SK-N-SH treated with all-trans-retinoic acid at 6 μM for 48 hours (cell line): ENCODE data around the gene POC1A.

ENCODE experiments used
- ATAC-seq: fragments of 200-7000 bp; cut with Tn5 transposase; 3 replicates; pipeline ENCODE4 v1.9.1; 2020; ENCODE audit warnings: mild to moderate bottlenecking, moderate library complexity
- ARNTL ChIP-seq: fragments of 450-650 bp; formaldehyde crosslinking; IDR thresholded peaks from 2 replicates; pipeline ENCODE4 v1.5.0; 2020; ENCODE audit warnings: low read depth, mild to moderate bottlenecking, moderate library complexity, borderline replicate concordance
- BACH2 ChIP-seq: fragments of 250-450 bp; sonication (Bioruptor Pico); IDR thresholded peaks from 2 replicates; pipeline ENCODE4 v1.9.0; 2021; ENCODE audit warnings: mild to moderate bottlenecking, borderline replicate concordance
- CSDC2 ChIP-seq: fragments of 250-450 bp; sonication (Bioruptor Pico); IDR thresholded peaks from 2 replicates; pipeline ENCODE4 v1.5.0; 2020; ENCODE audit warnings: mild to moderate bottlenecking, moderate library complexity
- CSRNP3 ChIP-seq: fragments of 250-450 bp; sonication (Bioruptor Pico); IDR thresholded peaks from 2 replicates; pipeline ENCODE4 v1.5.1; 2021; ENCODE audit warnings: mild to moderate bottlenecking, moderate library complexity
- ESRRG ChIP-seq: fragments of 250-450 bp; sonication (Bioruptor Pico); IDR thresholded peaks from 2 replicates; pipeline ENCODE4 v1.6.1; 2021; ENCODE audit warnings: mild to moderate bottlenecking
- OSR1 ChIP-seq: fragments of 250-450 bp; sonication (Bioruptor Pico); IDR thresholded peaks from 2 replicates; pipeline ENCODE4 v1.8.0; 2022; ENCODE audit warnings: moderate library complexity, mild to moderate bottlenecking, inconsistent platforms
- PATZ1 ChIP-seq: fragments of 250-450 bp; sonication (Bioruptor Pico); IDR thresholded peaks from 2 replicates; pipeline ENCODE4 v1.8.0; 2020; ENCODE audit warnings: mild to moderate bottlenecking, moderate library complexity, borderline replicate concordance
- PPARA ChIP-seq: fragments of 250-450 bp; sonication (Bioruptor Pico); IDR thresholded peaks from 2 replicates; pipeline ENCODE4 v1.5.0; 2020; ENCODE audit warnings: mild to moderate bottlenecking, borderline replicate concordance
- RARB ChIP-seq: fragments of 250-450 bp; sonication (Bioruptor Pico); IDR thresholded peaks from 2 replicates; pipeline ENCODE4 v1.8.0; 2021; ENCODE audit warnings: mild to moderate bottlenecking, moderate library complexity
- SNAI2 ChIP-seq: fragments of 250-450 bp; sonication (Bioruptor Pico); IDR thresholded peaks from 2 replicates; pipeline ENCODE4 v1.5.0; 2020; ENCODE audit warnings: mild to moderate bottlenecking, moderate library complexity
- TOX ChIP-seq: fragments of 250-450 bp; sonication (Bioruptor Pico); IDR thresholded peaks from 2 replicates; pipeline ENCODE4 v1.8.0; 2021; ENCODE audit warnings: mild to moderate bottlenecking, moderate library complexity, borderline replicate concordance
- TSHZ2 ChIP-seq: fragments of 250-450 bp; sonication (Bioruptor Pico); IDR thresholded peaks from 2 replicates; pipeline ENCODE4 v1.5.0; 2020; ENCODE audit warnings: mild to moderate bottlenecking, moderate library complexity
- ZFP3 ChIP-seq: fragments of 250-450 bp; sonication (Bioruptor Pico); IDR thresholded peaks from 2 replicates; pipeline ENCODE4 v1.5.0; 2020; ENCODE audit warnings: mild to moderate bottlenecking, moderate library complexity
- ZFP30 ChIP-seq: fragments of 450-650 bp; formaldehyde crosslinking; IDR thresholded peaks from 2 replicates; pipeline ENCODE4 v1.5.0; 2022; ENCODE audit warnings: mild to moderate bottlenecking, moderate library complexity
- ZNF565 ChIP-seq: fragments of 450-650 bp; formaldehyde crosslinking; conservative IDR thresholded peaks from 2 replicates; pipeline ENCODE4 v1.5.0; 2020; ENCODE audit warnings: low read depth, mild to moderate bottlenecking, moderate library complexity
- ZNF70 ChIP-seq: fragments of 450-650 bp; formaldehyde crosslinking; IDR thresholded peaks from 2 replicates; pipeline ENCODE4 v1.5.0; 2020; ENCODE audit warnings: mild to moderate bottlenecking, moderate library complexity
- ZNF8 ChIP-seq: fragments of 450-650 bp; formaldehyde crosslinking; IDR thresholded peaks from 2 replicates; pipeline ENCODE4 v1.5.0; 2020; ENCODE audit warnings: mild to moderate bottlenecking, moderate library complexity

Gene POC1A

GRCh38 chr3:52177701-52178042 is 23.4 kb upstream of the POC1A start:
- no peak for ATAC-seq
- TF ChIP-seq CSDC2 (CRISPR knock-in tag) (no peak), OSR1 (CRISPR knock-in tag) (no peak), ZNF70 (CRISPR knock-in tag) (no peak), ESRRG (CRISPR knock-in tag) (no peak), CSRNP3 (no peak), TSHZ2 (CRISPR knock-in tag) (no peak), PPARA (CRISPR knock-in tag) (no peak), SNAI2 (CRISPR knock-in tag) (no peak), ZFP30 (CRISPR knock-in tag) (no peak), ZNF565 (CRISPR knock-in tag) (no peak), ZFP3 (CRISPR knock-in tag) (no peak), BACH2 (CRISPR knock-in tag) (no peak)

- no peak for ATAC-seq
- no peak for TF ChIP-seq ZNF8
- TF ChIP-seq ZFP3 (CRISPR knock-in tag) = no peak
- no peak for TF ChIP-seq PPARA (CRISPR knock-in tag)
- no peak for TF ChIP-seq PATZ1 (CRISPR knock-in tag)
- TF ChIP-seq CSDC2 (CRISPR knock-in tag) = no peak
- TF ChIP-seq ZNF70 (CRISPR knock-in tag) = no peak
- TF ChIP-seq RARB (CRISPR knock-in tag) = no peak
- TF ChIP-seq OSR1 (CRISPR knock-in tag) = no peak
- no peak for TF ChIP-seq TOX
Observed at GRCh38 chr3:52176951-52177700, 22.9 kb upstream of the POC1A start.

- ATAC-seq = no peak; the same call in 2 of the 3 replicates
Observed at GRCh38 chr3:52176180-52176752, 22.0 kb upstream of the POC1A start.

More at GRCh38 chr3:52176180-52176752, 22.0 kb upstream of the POC1A start:
- no peak for TF ChIP-seq CSRNP3
- no peak for TF ChIP-seq PPARA (CRISPR knock-in tag)
- no peak for TF ChIP-seq ESRRG (CRISPR knock-in tag)
- TF ChIP-seq ARNTL = no peak
- TF ChIP-seq ZNF70 (CRISPR knock-in tag) = no peak
